ENCODE measurements around the gene FOXO6.

DNA sequence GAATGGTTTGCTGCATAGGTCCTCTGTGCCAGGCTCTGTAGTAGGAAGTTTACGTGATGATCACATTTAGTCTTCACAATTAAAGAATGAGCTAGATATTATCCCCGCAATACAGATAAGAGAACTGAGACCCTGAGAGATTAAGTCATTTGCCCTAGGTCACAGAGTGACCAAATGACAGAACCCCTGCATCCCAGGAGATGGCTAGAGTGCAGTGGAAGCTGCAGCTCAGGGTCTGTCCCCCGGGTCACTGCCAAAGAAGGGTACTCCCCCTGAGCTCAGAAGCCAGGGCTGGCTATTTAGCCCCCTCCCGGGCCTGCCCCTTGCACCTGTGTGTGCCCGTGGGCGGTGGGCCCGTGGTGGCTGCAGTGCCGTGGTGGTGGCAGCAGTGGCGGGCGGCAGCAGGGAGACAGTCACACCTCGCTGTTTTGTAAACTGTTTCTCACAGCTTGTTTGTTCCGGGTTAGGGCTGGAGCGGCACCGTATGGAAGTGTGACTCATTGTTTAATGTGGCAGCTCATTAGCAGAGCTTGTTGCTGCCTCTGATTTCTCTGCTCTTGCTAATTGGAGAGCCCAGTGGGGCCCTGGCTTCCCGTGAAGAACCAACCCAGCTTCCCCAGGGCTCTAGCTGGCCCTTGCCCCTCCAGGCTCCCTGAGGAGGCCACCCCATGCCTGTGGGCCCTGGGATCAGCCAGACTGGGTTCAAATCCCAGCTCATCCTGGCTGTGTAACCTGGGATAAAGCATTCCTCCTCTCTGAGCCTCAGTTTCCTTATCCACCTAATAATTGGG lies 19.3 kb upstream of the FOXO6 start:
- TF ChIP-seq IRF3 (IDR thresholded peaks at IDR 0.05; ENCODE audit: low read depth, low read length) (no peak), NFIC (IDR thresholded peaks at IDR 0.05; ENCODE audit: borderline replicate concordance) (no peak), SIN3A (IDR thresholded peaks at IDR 0.05; ENCODE audit: borderline replicate concordance, low read depth, low read length) (no peak), FOXJ3 (CRISPR knock-in tag; IDR thresholded peaks at IDR 0.05) (no peak), CHD2 (IDR thresholded peaks at IDR 0.05; ENCODE audit: low read length, partially characterized antibody) (no peak), MXI1 (IDR thresholded peaks at IDR 0.05; ENCODE audit: low read depth, low read length) (no peak), SMC3 (IDR thresholded peaks at IDR 0.05; ENCODE audit: low read depth, low read length) (no peak), MEF2A (IDR thresholded peaks at IDR 0.05; ENCODE audit: borderline replicate concordance, low read depth) (no peak), FOSL2 (IDR thresholded peaks at IDR 0.05; ENCODE audit: borderline replicate concordance, low read depth) (no peak), EP300 (IDR thresholded peaks at IDR 0.05; ENCODE audit: borderline replicate concordance in 1 of 2, low read depth in 1 of 2, low read length in 1 of 2) (no peak), POLR2AphosphoS5 (IDR thresholded peaks at IDR 0.05; ENCODE audit: low read depth, low read length) (no peak), RCOR1 (IDR thresholded peaks at IDR 0.05; ENCODE audit: low read length) (no peak), RFX5 (IDR thresholded peaks at IDR 0.05; ENCODE audit: low read length) (no peak)
- TF ChIP-seq, protein P1, sequence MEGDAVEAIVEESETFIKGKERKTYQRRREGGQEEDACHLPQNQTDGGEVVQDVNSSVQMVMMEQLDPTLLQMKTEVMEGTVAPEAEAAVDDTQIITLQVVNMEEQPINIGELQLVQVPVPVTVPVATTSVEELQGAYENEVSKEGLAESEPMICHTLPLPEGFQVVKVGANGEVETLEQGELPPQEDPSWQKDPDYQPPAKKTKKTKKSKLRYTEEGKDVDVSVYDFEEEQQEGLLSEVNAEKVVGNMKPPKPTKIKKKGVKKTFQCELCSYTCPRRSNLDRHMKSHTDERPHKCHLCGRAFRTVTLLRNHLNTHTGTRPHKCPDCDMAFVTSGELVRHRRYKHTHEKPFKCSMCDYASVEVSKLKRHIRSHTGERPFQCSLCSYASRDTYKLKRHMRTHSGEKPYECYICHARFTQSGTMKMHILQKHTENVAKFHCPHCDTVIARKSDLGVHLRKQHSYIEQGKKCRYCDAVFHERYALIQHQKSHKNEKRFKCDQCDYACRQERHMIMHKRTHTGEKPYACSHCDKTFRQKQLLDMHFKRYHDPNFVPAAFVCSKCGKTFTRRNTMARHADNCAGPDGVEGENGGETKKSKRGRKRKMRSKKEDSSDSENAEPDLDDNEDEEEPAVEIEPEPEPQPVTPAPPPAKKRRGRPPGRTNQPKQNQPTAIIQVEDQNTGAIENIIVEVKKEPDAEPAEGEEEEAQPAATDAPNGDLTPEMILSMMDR (IDR thresholded peaks at IDR 0.05): no peak
